Measurements from ENCODE around the gene TCF4. TPM values are rescaled to one million over a fixed set of nuclear protein-coding genes. Genes with fewer than 3 reads are reported as not detected.

TCF4 gene
- total RNA-seq, 6 experiments from 2014 or later = 50.4 to 71.1 (median 59.0) TPM

DNA sequence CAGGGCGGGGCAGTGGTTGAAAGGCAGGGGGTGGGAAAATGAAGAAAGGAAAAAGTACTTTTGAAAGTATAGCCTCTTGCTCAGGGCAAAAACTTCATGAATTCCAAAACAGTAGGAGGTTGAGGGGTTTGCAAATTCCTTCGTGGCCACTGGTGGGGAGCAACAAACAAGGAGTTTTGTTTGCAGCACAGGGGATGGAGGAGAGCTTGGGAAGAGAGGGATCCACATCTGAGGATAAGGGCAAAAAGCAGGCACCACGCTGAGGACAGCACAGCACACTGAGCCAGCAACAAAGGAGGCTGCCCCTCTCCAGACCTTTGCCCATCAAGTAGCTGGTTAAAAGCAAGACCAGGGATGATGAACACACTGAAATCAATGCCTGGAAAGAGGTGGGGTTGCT lies 148.9 kb downstream of the TCF4 start:
- TF ChIP-seq, protein P1, sequence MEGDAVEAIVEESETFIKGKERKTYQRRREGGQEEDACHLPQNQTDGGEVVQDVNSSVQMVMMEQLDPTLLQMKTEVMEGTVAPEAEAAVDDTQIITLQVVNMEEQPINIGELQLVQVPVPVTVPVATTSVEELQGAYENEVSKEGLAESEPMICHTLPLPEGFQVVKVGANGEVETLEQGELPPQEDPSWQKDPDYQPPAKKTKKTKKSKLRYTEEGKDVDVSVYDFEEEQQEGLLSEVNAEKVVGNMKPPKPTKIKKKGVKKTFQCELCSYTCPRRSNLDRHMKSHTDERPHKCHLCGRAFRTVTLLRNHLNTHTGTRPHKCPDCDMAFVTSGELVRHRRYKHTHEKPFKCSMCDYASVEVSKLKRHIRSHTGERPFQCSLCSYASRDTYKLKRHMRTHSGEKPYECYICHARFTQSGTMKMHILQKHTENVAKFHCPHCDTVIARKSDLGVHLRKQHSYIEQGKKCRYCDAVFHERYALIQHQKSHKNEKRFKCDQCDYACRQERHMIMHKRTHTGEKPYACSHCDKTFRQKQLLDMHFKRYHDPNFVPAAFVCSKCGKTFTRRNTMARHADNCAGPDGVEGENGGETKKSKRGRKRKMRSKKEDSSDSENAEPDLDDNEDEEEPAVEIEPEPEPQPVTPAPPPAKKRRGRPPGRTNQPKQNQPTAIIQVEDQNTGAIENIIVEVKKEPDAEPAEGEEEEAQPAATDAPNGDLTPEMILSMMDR (IDR thresholded peaks at IDR 0.05) = no peak
- Mint-ChIP-seq H3K4me1 (ENCODE audit: low read depth) (peaks cover 19% of the 10 kb centered on the region), H3K4me3 (no peak overlapping the region), H3K27me3 (ENCODE audit: insufficient read depth) (no peaks in the 10 kb centered on the region), H3K9me3 (no peaks in the 10 kb centered on the region), H3K36me3 (ENCODE audit: low read depth) (peaks cover 6% of the 10 kb centered on the region; the same call in 1 of the 2 replicates), H3K27ac (no peak overlapping the region)
- DNase-seq = no peak

DNA sequence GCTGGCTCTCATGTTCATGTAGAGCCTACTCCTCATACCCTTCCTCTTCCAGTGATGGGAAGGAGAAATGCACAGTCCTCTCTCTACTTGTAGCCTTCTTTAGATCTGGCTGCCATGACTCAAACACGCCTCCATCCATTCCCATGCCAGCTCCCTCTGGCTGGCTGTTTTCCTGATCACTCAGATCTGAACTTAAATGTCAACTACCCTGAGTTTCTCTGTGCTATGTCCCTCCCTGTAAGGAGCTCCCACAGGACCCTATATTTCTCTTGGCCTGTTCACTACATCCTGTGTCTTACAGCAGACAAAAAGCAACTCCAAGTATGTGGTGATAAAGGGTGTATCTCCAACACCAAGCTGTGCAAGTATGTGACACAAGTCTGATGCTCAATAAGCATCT lies 152.4 kb downstream of the TCF4 start:
- DNase-seq = no peak

DNA sequence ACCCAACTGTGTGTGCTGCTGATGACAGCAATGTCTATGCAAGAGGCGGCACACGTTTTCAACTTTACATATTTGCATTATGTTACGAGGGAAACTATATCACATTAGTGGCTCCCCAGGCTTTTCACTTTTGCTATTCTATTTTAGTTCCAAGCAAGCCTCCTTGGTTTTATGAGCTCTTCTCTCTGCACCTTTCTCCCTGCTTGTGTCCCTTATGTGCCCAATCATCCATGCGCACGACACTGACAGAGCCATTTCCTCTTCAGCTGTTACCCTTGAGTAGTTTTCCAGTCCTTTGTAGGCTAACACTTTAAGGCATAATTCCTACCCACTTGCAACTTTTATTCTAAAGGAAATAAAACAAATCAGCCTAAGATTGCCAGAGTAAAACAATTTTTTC lies 154.3 kb downstream of the TCF4 start:
- Mint-ChIP-seq H3K27ac (no peak overlapping the region), H3K27me3 (ENCODE audit: insufficient read depth) (no peaks in the 10 kb centered on the region; the same call in 1 of the 2 replicates), H3K4me3 (no peak overlapping the region), H3K4me1 (ENCODE audit: low read depth) (peaks cover 16% of the 10 kb centered on the region), H3K36me3 (ENCODE audit: low read depth) (peaks cover 5% of the 10 kb centered on the region), H3K9me3 (no peaks in the 10 kb centered on the region)
- TF ChIP-seq, protein P1 (IDR thresholded peaks at IDR 0.05) = no peak
- DNase-seq = no peak

More for the DNA sequence above, 152.4 kb downstream of the TCF4 start:
- H3K27me3 Mint-ChIP-seq (ENCODE audit: insufficient read depth) = no peaks in the 10 kb centered on the region; the same call in 1 of the 2 replicates
- H3K9me3 Mint-ChIP-seq = no peaks in the 10 kb centered on the region
- H3K36me3 Mint-ChIP-seq (ENCODE audit: low read depth) = peaks cover 4% of the 10 kb centered on the region
- H3K27ac Mint-ChIP-seq = no peak overlapping the region
- H3K4me3 Mint-ChIP-seq = no peak overlapping the region
- TF ChIP-seq, protein P1 (IDR thresholded peaks at IDR 0.05) = no peak
- peaks cover 15% of the 10 kb centered on the region for H3K4me1 Mint-ChIP-seq (ENCODE audit: low read depth)

DNA sequence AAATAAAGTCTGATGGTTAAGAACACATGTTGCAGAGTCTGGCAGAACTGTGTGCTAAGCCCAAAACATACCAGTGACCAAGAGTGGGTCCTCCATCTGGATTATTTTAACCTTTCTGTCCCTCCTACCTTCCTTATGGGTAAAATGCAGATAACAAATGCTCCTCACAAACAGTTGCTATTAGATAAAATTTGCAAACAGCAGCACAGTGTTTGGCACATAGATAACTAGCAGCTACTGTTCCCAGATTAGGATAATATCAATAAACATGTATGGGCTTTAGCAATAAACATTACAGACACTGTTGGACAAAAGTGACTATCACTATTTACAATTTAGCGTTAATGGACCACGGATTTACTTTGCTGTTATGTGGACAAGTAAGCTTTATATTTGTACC lies 154.9 kb downstream of the TCF4 start:
- no peak for DNase-seq
- TF ChIP-seq, protein P1 (IDR thresholded peaks at IDR 0.05) = no peak
- H3K4me1 Mint-ChIP-seq (ENCODE audit: low read depth) = peaks cover 21% of the 10 kb centered on the region
- H3K27ac Mint-ChIP-seq = no peak overlapping the region
- H3K9me3 Mint-ChIP-seq = no peaks in the 10 kb centered on the region
- no peak overlapping the region for H3K4me3 Mint-ChIP-seq
- no peaks in the 10 kb centered on the region; the same call in 1 of the 2 replicates for H3K27me3 Mint-ChIP-seq (ENCODE audit: insufficient read depth)
- H3K36me3 Mint-ChIP-seq (ENCODE audit: low read depth) = peaks cover 5% of the 10 kb centered on the region

DNA sequence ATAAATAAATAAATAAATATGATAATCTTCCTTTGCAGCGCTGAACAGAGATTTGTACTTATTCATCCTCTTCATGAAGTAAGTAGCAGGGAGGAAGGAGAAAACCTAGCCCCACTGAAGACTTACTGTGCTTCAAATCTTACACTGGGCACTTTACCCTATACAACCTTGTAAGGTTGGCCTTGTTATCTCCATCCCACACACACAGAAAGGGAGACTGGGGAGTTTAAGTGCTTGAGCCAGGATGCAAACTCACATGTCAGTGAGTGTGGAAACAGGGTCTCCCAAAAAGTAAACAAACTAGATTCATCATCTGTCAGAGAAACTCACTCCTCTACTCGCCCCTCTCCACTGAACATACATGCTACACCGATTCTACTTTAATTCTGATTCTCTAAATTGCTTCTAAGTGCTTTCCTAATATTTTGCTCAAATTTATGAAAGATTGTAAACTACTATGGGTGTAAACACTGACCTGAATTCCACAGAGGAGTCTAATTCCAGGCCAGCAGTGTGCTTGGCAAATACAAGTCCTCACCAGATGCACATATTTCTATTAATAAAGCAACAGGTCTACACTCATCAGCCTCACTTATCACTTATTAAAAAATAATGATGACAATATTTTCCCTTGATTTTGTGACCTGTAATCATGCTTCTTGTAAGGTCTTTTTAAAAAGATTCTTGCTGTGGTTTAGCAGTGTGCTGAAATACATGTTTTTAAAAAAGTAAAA lies 155.5 kb downstream of the TCF4 start:
- Mint-ChIP-seq H3K27me3 (ENCODE audit: insufficient read depth) (no peaks in the 10 kb centered on the region; the same call in 1 of the 2 replicates), H3K27ac (no peak overlapping the region), H3K4me3 (no peak overlapping the region), H3K9me3 (no peaks in the 10 kb centered on the region), H3K4me1 (ENCODE audit: low read depth) (peaks cover 28% of the 10 kb centered on the region), H3K36me3 (ENCODE audit: low read depth) (peaks cover 5% of the 10 kb centered on the region)
- TF ChIP-seq, protein P1 (IDR thresholded peaks at IDR 0.05) = no peak
- no peak for DNase-seq

Data from HFFc6 (cell line).